Left forelimb (tissue), 1 donor: ENCODE results near the gene CLTB.
"Not testable (repeated sequence)": the region's sequence is repeated elsewhere in the genome, so short reads cannot be mapped to it uniquely, and the experiment has no call there.

Experiments
- DNase-seq: peaks from one replicate; pipeline ENCODE4 v3.0.0-alpha.2; 2018; ENCODE audit warnings: low spot score

The CLTB gene

GRCh38 chr5:176426876-176427275 lies 10.5 kb upstream of the CLTB start:
- DNase-seq = no peak

- DNase-seq = no peak
Observed at GRCh38 chr5:176425791-176426190, 9.5 kb upstream of the CLTB start.

DNA sequence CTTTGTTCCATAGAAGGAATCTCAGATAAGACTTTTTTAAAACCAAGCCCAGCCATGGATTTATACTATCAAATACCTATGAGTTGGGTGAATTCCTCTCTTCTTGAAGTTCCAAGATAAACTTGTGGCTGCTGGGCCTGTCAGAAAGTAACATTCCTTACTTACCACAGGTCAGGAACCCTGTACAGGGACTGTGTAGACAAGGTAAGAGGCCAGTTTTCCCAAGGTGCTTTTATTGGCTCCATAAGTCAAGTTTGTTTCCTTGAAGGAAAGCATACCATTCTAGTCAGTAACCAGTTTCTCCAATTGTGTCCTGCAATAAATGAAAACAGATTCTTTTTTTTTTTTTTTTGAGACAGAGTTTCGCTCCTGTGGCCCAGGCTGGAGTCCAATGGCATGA lies 8.8 kb upstream of the CLTB start:
- DNase-seq = no peak

DNA sequence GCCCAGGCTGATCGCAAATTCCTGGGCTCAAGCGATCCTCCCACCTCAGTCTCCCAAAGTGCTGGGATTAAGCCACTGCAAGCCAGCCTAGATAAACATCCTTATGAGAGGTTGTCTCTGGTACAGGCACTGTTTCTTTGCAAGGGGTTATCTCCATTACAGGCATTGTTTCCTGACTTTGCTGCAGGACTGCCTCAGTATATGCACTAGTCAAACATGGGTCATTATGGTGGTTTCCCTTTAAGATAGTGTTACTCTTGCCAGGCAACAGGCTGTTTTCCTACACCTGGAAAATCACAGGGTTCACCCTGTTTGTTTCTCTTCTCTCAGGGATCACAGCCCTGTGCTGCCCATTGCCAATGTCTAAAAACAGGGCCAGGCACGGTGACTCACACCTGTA lies 7.8 kb upstream of the CLTB start:
- DNase-seq = no peak

DNA sequence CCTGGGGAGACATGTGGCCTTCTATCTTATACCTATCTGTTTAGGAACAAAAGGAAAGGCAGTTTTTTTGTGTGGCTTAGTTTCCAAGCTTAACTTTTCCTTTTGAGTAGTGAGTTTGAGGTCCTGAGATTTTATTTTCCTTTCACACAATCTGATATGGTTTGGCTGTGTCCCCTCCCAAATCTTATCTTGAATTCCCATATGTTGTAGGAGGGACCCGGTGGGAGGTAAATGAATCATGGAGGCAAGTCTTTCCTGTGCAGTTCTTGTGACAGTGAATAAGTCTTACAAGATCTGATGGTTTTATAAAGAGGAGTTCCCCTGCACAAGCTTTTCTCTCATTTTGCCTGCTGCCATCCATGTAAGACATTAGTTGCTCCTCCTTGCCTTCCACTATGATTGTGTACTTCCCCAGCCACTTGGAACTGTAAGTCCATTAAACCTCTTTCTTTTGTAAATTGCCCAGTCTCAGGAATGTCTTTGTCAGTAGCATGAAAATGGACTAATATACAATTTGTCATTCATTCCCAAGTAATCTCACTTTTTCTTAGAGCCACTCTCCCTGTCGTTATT lies 4.7 kb upstream of the CLTB start:
- DNase-seq = no peak

DNA sequence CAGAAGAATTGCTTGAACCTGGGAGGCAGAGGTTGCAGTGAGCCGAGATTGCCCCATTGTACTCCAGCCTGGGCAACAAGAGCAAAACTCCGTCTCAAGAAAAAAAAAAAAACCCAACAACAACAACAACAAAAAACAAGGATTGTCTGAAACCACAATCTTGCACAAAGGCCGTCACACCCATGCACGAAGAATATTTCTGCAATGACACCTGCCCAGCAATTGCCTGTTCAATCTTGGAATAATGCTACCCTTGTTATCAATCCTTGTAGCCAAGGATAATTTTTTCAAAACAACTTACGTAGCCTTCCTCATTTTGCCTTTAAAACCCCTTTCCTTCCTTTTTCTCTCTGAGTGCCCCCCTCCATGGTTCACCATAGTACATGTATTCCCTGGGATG lies 3.7 kb upstream of the CLTB start:
- no peak for DNase-seq

DNA sequence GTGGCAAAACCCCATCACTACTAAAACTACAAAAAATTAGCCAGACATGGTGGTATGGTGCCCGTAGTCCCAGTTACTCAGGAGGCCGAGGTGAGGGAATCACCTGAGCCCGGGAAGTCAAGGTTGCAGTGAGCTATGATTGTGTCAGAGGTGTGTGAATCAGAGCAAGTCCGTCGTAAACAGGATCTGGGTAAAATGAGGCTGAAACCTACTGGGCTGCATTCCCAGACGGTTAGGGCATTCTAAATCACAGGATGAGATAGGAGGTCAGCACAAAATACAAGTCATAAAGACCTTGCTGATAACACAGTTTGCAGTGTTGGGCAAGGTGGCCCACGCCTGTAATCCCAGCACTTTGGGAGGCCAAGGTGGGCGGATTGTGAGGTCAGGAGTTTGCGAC lies 1.9 kb upstream of the CLTB start:
- no peak for DNase-seq

GRCh38 chr5:176416965-176417364 lies 626 bp upstream of the CLTB start:
- DNase-seq = no peak

DNA sequence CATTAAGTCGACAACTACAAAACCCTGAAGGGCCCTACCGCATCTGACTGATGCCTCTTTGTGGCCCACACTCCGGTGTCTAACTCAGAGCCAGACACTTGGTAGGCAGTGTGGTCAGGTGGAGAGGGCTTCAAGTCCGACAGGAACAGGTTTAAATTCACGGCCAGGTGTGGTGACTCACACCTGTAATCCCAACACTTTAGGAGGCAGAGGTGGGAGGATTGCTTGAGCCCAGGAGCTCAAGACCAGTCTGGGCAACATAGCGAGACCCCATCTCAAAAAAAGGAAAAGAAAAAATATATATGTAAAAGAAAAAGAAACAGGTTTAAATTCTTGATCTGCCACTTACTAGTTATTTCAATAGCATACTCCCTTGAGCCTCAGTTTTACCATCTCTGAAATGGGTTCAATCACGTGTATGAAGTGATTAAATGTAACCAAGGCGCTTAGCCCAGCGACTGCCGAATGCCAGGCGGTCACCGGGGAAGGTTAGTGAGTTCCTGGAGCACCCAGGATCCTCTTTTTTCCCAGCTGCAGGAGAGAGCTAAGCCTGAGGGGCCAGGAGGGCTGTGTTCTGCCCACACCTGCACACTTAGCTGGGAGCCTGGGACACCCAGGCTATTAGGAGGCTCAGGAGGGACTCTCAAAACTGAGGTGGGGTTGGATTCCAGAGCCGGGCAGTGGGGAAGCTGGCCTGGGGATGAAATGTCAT lies 943 bp downstream of the CLTB start:
- no peak for DNase-seq

DNA sequence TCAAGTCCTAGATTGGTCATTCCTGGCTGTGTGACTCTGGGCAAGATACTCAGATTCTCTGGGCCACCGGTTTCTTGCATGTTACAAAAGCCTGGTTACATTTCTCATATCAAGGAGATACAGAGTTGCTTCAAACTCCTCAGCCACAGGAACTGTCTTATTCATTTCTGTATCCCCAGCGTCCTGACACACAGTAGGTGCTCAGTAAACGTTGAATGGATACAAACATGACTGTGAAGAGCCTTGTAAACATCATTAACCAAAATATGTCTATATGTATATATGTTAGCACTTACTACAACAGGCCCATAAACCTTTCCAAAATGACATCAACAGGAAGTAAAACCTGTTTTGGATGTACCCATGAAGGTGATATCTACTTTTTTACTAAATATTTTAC lies 1.6 kb downstream of the CLTB start:
- no peak for DNase-seq

- no peak for DNase-seq
Observed at GRCh38 chr5:176413709-176414191, 2.6 kb downstream of the CLTB start.

GRCh38 chr5:176413255-176413565 lies 3.1 kb downstream of the CLTB start:
- DNase-seq = no peak

DNA sequence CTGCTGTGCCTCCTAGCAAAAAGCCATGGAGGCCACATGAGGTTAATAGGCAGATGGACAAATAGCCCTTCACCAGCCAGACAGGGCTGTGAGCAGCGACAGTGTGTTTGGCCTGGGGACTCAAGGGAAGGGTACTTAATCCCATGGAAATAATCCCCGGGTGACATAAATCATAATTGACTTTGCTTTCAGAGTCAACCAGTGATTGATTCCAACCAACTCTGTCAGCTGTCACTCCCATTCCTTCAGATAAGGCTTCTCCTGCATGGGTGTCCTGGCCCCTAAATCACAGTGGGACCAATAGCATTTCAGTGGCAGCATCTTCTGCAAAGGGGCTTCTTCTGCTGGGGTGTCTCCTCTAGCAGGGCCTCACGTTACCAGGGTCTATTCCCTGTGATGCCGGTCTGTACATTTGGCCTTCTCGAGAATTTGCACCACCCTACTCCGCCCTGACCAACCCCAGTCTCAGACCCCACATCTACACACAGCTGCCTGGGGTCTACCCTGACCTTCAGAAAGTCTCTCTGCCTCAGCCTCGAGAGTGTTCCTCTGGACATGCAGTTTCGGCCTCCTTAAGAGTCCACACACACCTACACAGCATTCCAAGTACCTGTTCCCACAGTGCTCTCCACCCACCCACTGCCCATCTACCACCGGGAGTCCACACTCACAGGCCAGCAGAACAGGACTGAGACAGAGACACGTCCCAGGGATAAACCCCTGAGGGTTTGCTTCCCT lies 3.7 kb downstream of the CLTB start:
- DNase-seq = no peak

DNA sequence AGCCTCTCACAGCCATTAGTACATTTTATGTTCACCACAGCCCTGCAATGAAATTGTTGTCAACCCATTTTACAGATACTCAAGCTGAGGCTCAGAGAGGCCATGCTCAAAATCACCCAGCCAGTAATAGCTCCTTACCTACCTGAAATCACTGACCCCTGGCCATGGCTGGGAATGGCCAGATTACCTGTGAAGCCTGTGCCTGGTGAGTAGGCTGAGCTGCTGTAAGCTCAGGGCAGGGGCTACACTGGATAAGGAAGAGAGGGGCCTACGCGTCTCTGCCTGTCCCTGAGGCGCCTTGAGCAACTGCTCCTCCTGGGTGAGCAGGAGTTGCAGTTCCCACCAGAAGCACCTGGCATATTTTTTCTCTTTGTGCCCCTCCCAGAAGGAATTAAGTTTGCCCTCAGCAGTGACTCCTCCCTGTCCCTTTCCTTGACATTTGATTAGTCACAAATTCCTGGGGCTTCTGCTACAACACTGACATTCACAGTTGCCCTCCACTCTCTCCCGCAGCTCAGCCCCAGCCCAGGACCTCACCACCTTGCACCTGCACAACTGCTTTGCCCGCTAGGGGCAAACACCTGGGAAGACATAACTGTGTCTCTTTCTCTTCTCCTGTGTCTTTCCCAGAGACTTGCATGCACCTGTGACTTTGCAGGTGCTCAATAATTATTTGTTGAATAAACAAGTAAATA lies 5.7 kb downstream of the CLTB start:
- DNase-seq = no peak

GRCh38 chr5:176409765-176410164 lies 6.6 kb downstream of the CLTB start:
- no peak for DNase-seq

- no peak for DNase-seq
Observed at GRCh38 chr5:176408590-176408989, 7.7 kb downstream of the CLTB start.

DNA sequence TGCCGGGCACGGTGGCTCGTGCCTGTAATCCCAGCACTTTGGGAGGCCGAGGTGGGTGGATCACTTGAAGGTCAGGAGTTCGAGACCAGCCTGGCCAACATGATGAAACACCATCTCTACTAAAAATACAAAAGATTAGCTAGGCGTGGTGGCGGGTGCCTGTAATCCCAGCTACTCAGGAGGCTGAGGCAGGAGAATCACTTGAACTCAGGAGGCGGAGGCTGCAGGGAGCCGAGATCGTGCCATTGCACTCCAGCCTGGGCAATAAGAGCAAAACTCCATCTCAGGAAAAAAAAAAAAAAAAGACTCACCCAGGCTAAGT lies 8.1 kb downstream of the CLTB start:
- DNase-seq = not testable (repeated sequence)

DNA sequence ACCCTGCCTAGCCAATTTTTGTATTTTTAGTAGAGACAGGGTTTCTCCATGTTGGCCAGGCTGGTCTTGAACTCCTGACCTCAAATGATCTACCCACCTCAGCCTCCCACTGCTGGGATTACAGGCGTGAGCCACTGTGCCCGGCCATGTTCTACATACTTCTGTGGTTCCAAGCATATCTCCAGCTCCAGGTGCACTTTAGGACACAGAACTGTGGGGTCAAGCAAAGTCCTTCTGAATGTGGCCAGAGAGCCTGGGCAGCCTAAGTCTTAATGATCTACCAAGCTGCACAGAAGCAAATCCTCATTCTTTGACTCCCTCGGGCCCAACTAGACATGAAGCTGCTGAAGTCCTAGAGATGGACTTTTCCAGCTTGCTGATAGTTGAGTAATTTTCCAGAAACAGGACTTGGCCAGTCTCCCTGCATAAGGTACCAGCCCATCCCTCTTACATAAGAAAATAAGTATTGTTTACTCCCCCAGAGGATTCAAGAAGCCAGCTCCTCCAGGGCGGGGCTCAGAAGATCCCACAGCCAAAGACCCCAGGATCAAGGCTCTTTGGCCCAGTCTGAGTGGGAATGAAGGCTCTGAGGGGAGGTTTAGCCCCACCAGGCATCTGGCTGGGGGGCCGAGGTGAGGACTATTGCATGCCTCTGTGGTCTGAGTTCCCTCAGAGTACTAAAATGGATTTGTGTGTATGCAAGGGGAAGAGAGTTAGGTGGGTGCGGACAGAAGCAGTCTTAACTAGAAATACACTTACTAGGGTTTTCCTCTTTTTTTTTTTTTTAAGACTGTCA lies 8.7 kb downstream of the CLTB start:
- DNase-seq = no peak

DNA sequence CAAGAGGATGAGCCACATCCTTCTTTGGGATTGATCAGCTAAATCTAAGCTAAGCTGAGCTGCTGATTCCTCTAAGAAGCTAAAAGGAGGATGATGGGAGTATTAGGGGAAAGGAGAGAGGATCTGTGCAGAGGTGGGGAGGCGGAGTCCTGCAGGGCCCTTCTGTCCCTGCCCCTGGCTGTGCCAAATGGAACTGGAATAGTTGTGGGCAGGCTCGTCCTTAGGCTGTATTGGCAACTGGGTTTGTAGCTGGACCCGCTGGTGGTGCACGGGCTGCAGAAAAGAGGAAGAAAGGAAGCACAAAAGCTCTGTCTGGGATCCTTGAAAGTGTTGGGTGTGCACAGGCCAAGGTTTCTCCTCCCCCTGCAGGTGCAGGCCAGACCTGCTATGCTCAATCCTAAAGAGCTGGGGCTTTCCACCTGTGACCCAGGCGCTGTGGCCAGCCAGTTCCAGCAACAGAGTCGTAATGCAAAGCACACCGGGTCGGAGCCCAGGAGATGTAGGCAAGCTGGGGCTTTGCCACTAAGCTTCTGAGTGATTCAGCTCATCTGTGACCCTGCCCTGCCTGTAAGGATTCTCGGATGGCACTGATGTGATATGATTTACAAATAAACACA lies 9.8 kb downstream of the CLTB start:
- no peak for DNase-seq

- no peak for DNase-seq
Observed at GRCh38 chr5:176405656-176406435, 10.5 kb downstream of the CLTB start.
